Sigmoid colon (tissue), 4 donors: ENCODE measurements around the gene STK39.

Source experiments
- EP300 ChIP-seq, 4 donors: sonication (generic); formaldehyde crosslinking; IDR thresholded peaks; one replicate each; pipeline ENCODE4 v1.6.1; 2017; ENCODE audit warnings: antibody characterized with exemption in 4 of 4
- POLR2AphosphoS5 ChIP-seq, 4 donors: sonication (generic); formaldehyde crosslinking; IDR thresholded peaks; one replicate each; pipeline ENCODE4 v1.6.1; 2017; ENCODE audit warnings: antibody characterized with exemption in 4 of 4
- TF ChIP-seq, protein P1 (sequence below), 4 experiments: fragments of 450-650 bp in 3 of 4; fragments of 200-600 bp in 1 of 4; IDR thresholded peaks; one replicate each; pipeline ENCODE4 v1.5.1; 2016 to 2019; ENCODE audit warnings: antibody characterized with exemption in 4 of 4, mild to moderate bottlenecking in 3 of 4, moderate library complexity in 2 of 4

DNA sequence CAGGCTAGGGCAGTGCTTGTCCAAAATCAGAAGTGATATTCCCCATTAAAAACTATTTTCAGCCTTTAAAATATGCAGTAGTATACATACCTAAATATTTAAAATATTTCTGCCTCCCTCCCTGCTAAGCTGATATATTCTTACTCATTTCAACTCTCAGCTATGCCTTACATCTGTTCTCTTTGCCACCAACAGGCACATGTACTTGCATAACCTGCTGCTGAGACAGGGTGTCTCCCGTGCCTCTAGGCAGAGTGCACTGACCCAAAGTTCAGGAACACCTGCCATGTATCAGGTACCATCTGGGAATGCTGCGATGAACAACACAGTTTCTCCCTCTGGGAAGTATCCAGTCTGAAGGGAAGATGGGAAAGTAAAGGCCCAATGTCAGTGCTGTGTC is 91.7 kb downstream of the STK39 start:
- TF ChIP-seq, protein P1, sequence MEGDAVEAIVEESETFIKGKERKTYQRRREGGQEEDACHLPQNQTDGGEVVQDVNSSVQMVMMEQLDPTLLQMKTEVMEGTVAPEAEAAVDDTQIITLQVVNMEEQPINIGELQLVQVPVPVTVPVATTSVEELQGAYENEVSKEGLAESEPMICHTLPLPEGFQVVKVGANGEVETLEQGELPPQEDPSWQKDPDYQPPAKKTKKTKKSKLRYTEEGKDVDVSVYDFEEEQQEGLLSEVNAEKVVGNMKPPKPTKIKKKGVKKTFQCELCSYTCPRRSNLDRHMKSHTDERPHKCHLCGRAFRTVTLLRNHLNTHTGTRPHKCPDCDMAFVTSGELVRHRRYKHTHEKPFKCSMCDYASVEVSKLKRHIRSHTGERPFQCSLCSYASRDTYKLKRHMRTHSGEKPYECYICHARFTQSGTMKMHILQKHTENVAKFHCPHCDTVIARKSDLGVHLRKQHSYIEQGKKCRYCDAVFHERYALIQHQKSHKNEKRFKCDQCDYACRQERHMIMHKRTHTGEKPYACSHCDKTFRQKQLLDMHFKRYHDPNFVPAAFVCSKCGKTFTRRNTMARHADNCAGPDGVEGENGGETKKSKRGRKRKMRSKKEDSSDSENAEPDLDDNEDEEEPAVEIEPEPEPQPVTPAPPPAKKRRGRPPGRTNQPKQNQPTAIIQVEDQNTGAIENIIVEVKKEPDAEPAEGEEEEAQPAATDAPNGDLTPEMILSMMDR (IDR thresholded peaks at IDR 0.05) = no peak
- TF ChIP-seq POLR2AphosphoS5 (IDR thresholded peaks at IDR 0.05) (no peak), EP300 (IDR thresholded peaks at IDR 0.05) (no peak)
